ENCODE data around the gene GTF2A2.

GRCh38 chr15:59595434-59595915, 61.8 kb downstream of the GTF2A2 start:
- TF ChIP-seq CTCF (conservative IDR thresholded peaks at IDR 0.05; ENCODE audit: low read depth, low read length) (no peak), EZH2 (IDR thresholded peaks at IDR 0.05; ENCODE audit: borderline replicate concordance, low read depth, low read length, poor library complexity, severe bottlenecking) (no peak)
